Activated CD4-positive, alpha-beta T cell treated with anti-CD3 and anti-CD28 coated beads for 4 hours (primary cell): ENCODE measurements around the gene S100A2.

ENCODE experiments used
- DNase-seq, 2 donors: peaks; one replicate each; pipeline ENCODE4 v3.0.0-alpha.2; 2020

The S100A2 gene

DNA sequence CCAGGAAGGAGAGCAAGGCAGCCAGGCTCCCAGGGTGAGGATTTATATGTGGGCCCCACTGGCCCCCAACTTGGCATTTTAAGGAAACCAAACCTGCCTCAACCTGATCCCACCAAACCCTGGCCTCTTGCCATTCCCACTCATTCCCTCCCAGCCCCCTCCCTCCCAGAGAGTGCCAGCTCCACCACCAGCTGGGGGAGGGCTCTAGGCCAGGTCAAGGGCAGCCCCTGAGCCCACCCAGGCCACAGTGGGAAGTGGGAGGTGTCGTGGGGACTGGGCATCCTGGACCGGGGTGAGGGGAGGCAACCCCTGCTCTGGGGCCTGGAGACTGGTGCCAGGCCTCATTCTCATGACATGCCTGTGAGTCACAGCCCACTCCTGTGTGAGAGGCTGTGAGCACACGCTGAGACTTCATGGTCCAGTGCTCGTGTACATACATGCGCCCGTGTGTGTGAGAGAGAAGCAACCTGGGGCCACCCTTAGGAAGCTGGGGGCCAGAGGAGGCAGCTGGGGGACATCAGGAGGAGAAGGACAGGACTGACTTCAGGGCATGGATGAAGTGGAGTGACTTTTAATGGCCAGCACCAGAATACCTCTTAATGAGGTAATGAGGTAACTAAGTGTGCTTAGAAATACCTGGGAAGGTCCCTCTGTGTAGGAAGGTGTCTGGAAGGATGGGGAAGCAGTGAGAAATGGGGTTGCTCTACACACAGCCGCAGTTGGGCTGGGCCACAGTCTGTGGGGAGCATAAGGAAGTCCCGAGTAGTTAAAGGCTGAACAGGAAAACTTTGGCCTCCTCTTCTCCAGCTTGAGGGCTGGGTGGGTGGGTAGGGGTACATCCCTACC is at the start of gene S100A2:
S100A2 (minus strand) TSS at position 316 of the 846 bp plus-strand sequence. CDS start 1,967 bp downstream, outside the sequence.
- DNase-seq: peak; percentile 49 to 68

DNA sequence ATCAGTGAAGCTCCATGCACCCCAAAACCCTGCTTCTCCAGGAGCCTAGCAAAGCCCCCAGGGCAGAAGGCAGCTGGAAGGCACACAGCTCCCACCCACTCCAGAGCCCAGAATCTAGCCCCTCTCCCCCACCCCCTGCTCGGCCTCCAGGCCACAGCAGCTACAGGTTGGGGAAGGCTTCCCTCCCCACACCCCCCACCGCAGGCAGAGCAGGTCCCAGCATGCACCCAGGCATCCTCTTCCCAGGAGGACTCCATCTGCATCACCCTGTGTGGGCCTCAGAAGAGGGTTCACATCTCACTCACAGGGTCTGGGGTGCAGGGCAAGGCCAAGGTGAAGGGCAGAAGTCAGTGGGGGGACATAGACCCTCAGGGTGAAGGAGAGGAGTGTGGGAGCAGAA is 49.8 kb upstream of the S100A2 start:
- no peak for DNase-seq

DNA sequence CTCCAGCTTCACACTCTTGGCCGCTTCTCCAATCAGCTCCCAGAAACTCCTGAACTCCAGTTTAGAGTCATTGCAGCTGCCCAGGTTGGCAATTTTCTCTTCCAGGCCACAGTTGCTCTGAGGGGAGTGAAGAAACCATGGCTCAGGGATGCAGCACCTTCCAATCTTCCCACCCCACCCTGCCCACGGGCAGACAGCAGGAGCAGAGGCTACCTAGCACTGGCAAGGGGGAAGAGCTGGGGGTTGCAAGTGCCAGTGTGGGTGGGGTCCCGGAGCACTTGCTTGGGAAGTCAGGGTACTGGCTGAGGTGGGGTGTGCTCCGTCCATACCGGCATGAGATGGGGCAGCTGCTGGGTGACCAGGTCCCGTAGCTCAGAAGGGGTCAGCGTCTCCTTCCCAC is 49.3 kb upstream of the S100A2 start:
- no peak for DNase-seq

DNA sequence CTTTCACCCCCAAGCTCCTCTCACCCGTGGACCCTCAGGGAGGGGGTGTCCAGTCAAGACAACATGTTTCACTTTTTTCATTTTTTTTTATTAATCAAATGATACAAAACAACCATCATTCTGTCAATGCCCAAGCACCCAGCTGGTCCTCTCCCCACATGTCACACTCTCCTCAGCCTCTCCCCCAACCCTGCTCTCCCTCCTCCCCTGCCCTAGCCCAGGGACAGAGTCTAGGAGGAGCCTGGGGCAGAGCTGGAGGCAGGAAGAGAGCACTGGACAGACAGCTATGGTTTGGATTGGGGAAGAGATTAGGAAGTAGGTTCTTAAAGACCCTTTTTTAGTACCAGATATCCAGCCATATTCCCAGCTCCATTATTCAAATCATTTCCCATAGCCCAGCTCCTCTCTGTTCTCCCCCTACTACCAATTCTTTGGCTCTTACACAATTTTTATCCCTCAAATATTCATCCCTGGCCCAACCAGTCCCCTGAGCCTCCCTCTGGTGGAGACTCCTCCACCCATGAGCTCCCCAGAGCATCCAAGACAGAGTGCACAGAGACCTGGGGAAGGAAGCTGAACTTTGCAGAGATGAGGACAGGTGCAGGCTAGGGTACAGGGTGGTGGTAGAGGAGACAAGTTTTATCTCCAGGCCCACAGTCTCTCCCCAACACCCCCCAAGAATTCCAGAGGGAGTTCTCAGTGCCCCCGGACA is 48.7 kb upstream of the S100A2 start:
- DNase-seq: no peak

DNA sequence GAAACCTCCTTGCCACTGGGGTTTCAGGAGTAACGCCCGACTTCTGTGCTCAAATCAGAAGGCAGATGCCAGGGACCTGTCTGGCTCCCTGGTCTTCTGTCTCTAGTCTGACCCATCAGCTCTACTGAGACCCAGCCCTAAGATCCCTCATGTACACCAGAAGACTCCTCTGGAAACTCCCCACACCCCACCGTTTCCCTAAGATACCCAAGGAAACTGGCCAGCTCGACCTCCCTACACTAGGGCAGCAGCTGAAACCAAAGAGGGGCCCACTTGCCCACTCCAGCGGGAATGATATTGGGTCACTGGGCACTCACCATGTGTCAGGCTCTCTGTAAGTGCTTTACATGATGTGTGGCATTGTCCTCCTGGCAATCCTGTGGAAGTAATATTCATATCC is 47.8 kb upstream of the S100A2 start:
- no peak for DNase-seq

DNA sequence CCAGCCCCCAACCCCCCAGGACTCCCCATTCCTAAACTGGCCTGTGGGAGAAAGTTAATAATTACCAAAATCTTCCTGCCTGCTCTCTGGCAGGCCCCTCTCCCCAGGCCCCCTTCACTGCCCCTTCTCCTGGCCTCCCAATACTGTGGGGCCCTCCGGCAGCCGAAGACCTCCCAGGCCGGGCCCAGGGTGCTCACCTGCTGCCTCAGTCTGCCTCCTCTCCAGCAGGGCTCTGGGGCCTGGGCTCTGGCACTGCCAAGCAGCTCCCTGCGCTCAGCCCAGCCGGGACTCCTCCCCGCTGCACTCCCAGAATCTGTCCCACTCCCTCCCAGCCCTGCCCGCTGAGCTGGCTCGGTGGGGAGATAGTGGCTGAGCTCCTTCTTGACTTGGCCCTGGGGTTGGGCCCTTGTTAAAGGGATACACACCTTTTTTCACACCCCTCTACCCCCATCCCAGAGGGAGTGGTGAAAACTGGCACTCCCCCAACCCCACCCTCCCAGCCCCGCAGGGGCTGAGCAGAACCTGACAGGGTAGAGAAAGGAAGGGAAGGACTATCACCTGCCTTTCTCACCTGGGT is 47.2 kb upstream of the S100A2 start, which contains the start of gene S100A16:
S100A16 (minus strand) TSS at position 383 of the 577 bp plus-strand sequence. CDS start 4,986 bp downstream, outside the sequence.
- no peak for DNase-seq

DNA sequence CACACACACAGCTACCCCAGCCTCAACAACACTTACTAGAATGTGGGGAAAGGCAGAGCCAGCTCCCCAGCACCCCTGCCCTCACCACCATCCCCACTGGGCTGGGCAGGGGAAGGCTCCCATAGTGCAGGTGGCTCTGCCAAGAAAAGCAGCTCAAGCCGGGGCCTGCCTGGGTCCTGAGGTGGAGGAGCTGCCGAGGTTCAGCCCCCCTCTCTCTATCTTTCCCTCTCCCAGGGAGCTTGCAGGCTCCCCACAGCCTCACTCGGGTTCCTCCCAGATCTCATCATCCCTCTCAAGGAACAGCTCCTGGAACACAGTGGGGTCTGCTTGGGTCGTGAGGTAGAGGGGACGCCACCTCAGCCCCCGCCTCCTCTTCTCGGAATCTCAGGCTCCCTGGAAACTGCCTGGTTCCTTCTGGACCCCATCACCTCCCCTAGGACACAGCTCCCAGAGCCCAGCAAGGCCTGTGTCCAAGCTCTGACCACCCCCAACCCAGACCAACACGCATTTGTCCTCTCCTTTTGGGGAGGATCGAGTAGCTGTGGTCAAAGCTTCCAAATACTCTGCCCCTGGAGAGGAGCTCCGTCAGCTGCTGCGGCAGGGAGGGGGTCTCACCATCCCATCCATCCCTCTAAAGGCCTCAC is 46.6 kb upstream of the S100A2 start:
- DNase-seq: no peak

DNA sequence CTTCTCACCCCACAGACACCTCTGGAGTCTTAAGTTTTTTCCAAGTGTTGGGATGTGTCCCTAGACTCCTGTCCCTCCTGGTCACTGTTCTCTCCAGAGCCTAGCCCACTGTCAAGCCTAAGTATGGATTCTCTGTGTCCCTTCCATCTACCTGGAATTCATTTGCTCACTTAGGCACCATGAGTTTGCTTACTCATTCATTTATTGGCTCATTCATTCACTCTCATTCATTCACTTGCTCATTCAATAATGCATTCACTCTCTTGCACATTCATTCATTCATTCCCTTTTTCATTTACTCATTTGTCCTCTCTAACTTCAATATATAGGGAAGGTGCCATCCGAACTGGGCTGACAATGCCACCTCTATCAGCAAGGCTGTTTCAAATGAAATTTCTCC is 45.7 kb upstream of the S100A2 start:
- DNase-seq: no peak

DNA sequence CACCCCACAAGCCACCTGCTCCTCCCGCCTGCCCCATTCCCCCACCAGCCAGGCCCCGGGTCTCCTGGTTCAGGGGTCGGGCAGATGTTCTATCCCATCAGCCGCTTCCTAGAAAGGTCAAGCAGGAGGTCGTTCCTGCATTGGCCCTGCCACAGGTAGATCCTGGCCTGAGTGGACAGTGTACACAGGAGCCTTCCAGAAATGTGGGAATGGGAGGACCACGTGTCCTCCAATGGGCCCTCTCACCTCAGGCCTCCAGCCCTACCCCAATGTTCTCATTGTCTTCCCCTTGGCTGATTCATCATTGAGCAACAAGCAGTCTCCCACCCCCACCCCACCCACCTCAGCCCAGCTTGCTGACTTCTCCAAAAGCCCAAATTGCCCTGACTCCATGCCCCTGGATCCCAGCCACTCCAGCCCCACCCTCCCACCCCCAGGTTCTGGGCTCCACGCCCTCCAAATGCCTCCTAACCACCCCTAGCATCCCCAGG is 45.2 kb upstream of the S100A2 start:
- DNase-seq: no peak

DNA sequence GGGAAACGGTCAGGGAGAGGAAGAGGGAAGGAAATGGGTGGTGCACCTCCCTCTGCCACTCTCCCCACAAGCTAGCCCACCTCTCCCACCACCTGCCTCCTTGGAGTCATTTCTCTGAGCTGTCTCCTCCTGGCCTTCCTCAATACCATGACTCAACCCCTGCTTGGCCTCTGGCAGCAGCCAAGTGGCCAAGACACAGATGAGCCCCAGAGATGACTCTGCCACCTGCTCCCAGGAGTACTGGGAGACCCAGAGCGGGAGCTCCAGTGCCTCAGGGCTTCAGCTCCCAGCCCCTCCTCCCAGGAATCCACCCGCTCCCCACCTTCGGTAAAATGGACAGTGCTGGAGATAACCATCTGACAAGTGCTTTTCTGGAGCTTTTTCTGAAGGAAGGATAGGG is 44.7 kb upstream of the S100A2 start:
- no peak for DNase-seq

DNA sequence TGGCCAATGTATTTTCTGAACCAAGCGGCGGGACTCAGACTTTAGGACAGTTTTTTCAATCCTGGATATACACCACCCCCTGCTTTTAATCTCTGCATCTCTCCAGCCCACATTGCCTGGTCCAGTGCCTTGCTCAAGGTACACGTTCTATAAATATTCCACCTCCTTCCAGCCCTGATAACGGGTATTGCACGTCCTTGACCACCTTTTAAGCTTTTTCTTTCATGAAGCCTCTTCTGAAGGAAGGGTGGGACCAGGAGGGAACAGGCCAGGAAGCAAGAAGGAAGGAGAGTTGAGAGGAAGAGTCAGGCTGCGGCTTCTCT is 43.9 kb upstream of the S100A2 start:
- no peak for DNase-seq

DNA sequence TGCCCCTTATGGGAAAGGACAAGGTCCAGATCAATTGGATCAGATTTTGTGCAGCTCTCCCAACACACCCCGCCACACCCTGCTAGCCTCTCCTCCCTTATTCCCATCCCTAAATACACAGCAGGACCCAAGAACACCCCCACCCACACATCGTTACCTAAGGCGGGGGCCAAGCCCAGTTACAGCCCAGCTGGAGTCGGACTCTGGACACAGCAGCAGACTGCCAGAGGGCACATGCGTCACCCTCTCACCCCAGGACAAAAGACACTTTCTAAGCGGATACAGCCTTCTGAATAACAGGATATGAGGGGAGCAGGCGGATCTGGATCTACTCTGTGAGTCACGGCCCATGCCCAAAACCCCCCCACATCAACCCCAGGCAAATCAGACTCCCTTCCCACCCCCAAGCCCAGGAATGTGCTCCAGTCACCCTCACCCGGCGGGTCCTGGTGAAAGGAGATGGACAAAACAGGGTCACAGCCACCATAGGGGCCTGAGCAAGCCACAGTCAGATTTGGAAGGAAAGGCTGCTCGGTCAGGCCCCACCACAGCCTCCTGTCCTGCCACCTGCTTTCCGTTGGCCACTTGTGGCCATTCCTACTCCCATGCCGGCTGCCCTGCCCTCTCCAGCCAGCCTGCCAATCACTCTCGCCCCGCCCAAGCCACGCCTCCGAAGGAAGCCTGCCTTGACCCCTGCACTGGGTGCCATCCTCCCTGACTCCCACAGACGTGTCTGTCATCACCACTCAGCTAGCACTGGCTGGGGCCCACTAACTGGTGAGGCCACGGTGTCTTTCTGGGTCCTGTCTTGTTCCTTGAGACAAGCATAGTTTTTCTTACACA is 43.3 kb upstream of the S100A2 start:
- no peak for DNase-seq

DNA sequence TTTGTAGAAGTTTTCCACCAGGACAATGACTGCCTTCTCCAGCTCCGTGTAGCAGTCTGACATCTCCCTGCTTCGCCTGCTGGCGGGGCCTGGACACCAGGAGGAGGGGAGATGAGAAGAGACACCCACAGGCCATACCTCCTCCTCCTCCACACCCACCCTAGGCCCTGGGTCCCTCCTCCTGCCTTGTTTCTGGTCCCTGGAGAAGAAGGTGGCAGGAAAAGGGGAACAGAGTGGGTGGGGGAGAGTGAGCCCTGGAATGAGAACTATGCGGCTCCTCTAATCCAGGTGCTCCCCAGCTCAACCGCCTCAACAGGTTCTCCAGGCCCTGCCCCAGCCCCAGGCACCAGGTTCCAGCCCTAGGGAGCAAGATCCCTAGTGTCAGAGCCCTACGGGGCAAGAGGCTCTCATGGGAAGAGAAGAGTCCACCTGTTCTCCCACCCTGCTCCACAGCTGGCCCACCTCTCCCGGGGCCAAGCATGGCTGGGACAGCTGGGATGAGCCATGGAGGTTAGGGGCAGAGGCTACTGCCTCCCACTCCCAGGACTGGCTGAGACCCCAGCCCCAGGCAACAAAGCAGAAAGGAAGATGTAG is 42.5 kb upstream of the S100A2 start:
- DNase-seq: no peak

DNA sequence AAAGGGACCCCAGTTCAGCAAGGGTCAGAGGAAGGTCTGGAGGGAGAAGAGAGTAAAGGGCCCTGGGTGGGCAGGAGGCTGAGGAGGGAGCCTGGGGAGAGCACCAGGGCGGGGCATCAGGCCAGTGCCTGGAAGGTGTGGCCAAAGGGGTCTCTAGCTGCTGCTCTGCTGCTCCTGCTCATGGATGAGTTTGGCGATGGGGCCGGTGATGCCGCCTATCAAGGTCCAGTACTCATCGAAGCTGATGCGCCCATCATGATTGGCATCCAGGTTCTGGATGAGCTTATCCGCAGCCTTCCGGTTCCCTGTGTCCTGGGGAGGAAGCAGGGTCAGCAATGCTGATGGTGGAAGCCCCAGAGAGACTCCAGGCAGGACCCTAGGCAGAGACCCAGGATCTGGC is 41.7 kb upstream of the S100A2 start:
- DNase-seq: no peak

DNA sequence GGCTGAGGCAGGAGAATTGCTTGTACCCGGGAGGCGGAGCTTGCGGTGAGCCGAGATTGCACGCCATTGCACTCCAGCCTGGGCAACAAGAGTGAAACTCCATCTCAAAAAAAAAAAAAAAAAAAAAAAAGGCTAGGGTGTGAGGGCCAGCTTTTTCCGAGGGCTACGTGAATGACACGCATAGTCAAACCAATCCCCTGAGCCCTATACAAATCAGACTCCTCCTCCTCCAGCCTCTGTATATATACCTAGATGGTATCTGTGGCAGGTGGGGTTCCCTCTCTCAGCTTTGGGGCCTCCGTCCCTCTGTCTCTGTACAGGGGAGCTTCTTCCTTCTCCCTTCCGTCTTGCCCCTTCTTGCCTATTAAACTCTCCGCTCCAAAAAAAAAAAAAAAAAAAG is 40.5 kb upstream of the S100A2 start:
- no peak for DNase-seq

DNA sequence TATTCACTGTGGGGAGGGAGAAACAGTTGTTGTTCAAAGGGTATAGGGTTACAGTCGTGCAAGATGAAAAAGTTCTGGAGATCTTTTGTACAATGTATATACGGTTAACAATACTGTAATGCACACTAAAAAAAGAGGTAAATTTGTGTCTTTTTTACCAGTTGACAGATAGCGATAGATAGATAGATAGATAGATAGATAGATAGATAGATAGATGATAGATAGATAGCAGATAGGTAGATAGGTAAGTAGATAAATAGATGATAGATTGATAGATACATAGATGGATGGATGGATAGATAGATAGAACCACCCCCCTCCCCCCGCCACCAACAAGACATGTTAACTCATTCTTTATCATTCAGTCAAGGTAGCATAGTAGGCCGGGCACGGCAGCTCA is 37.1 kb upstream of the S100A2 start:
- DNase-seq: no peak

DNA sequence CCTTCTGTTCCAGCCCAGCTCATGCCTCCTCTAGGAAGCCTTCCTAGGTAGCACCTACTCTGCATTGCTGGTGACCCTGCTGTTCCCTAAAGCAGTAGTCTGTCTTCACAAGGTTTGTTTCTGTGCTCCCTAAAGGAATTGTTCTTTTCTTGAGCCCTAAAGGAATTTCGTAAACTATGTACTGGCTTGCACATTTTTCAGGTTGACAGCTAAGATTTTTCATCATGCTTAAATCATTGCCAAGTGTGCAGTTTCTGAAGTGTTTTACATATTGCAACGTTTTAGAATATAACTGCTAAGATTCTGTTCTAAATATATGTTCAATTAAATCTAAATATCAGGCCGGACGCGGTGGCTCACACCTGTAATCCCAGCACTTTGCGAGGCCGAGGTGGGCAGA is 34.2 kb upstream of the S100A2 start:
- DNase-seq: no peak

DNA sequence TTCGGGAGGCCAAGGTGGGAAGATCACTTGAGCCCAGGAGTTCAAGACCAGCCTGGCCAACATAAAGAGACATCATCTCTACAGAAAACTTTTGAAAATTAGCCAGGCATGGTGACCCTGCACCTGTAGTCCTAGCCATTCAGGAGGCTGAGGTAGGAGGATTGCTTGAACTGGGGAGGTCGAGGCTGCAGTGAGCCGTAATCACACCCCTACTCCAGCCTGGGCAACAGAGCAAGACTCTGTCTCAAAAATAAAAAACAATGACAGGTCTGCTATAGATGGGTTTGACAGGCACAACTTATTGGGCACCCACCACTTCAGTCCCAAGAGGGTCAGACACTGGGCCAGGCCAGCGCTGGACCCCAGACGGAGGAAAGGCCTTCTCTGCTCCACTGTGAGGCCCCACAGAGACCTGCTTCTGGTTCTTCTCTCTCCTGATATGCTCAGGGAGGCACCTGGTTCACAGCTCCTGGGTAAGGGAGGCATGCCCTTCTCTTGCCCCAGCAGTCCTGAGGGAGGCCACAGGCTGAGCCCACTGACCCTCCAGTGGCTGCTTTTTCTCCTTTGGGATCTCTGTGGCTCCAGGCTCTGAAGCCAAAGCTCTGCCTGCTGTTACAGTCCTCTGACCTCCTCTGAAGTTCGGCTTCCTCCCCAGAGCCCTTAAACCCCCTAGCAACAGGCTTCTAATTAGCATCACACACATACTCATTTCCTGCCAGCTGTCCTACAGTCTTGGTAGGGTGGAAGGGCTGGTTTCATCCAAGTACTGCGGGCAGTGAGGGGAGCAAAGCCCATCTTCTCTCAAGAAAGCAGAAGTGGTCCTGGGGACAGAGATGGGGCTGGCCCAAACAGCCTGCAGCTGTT is 32.9 kb upstream of the S100A2 start:
- DNase-seq: no peak

DNA sequence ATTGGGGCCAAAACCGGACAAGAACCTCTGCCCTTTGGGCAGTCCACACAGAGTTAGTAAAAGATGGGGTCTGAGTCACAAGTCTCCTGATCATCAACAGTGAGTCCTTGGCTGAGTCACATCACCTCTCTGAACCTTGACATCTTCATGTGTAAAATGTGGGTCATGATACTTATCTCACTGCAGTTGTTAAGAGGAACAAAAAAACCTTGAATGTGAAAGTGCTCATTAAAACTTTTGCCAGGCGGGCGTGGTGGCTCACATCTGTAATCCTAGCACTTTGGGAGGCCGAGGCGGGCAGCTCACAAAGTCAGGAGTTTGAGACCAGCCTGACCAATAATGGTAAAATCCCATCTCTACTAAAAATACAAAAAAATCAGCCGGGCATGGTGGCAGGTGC is 31.6 kb upstream of the S100A2 start:
- no peak for DNase-seq

DNA sequence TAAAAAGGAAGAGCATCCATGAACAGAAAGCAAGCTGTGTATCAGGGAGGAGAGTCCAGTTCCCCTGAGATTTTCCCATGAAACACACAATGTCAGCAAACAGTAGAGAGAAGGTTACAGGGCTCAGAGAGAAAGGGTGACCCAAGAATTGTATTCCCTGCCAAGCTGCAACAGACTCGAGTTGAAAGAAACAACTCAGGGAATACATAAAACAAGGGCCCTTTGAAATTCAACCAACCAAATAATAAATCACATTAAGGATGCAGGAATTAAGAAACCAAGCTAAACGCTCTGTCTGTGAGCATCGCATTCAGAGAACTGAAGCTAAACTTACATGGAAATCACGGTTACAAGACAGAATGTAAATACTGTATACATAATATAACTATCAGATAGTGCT is 27.1 kb upstream of the S100A2 start:
- DNase-seq: no peak

DNA sequence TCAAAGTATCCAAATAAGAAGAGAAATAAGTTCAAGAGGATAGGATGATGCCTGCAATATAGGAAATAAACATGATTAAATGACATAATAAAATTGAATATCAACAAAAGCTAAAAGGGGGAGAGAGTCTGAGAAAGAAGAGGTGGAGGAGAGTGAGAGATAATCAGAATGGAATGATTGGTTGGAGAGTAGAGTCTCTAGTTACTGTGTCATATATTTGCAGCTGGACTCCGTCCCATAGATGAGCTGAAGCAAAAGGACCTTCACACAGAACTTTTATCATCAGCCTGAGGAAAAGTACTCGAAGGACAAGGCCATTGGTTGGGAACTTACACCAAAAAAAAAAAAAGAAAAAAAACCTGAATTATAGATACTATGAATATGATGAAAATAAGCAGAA is 22.8 kb upstream of the S100A2 start:
- DNase-seq: no peak
